H54 (cell line): Measurements from ENCODE around the gene ZNF808.
"Not testable (repeated sequence)": the region's sequence is repeated elsewhere in the genome, so short reads cannot be mapped to it uniquely, and the experiment has no call there.

Source experiments
- DNase-seq: peaks from one replicate; pipeline ENCODE4 v3.0.0; 2011; ENCODE audit warnings: low spot score, mixed read lengths; ENCODE audit not compliant: insufficient read length
- FAIRE-seq: peaks from 3 replicates; lab custom pipeline; 2011; peaks lifted over from hg19 to GRCh38; lab: Jason Lieb, UNC
- POLR2A ChIP-seq: IDR thresholded peaks from 2 replicates; pipeline ENCODE4 v1.6.1; 2011; ENCODE audit warnings: low read depth, mild to moderate bottlenecking, low read length

Gene ZNF808

GRCh38 chr19:52599241-52599640 is 71.8 kb downstream of the ZNF808 start:
- FAIRE-seq (no peak), DNase-seq (no peak)
- no peak for TF ChIP-seq POLR2A

GRCh38 chr19:52600639-52601024 is 73.2 kb downstream of the ZNF808 start:
- TF ChIP-seq POLR2A = no peak
- FAIRE-seq (no peak), DNase-seq (no peak)

- peak; percentile 67 for TF ChIP-seq POLR2A
- DNase-seq (peak; percentile 76), FAIRE-seq (no peak)
Observed at GRCh38 chr19:52601025-52601973, 73.8 kb downstream of the ZNF808 start.

GRCh38 chr19:52601974-52602366 is 74.5 kb downstream of the ZNF808 start:
- FAIRE-seq, DNase-seq: not testable (repeated sequence)

GRCh38 chr19:52602941-52603340 is 75.5 kb downstream of the ZNF808 start:
- DNase-seq = no peak
- FAIRE-seq = no peak
- TF ChIP-seq POLR2A = no peak

- FAIRE-seq = no peak
- no peak for DNase-seq
- TF ChIP-seq POLR2A = no peak
Observed at GRCh38 chr19:52603558-52604207, 76.2 kb downstream of the ZNF808 start.
